DMS153 treated with DMSO at 0.1 percent for 48 hours (cell line): ENCODE measurements around the gene CACNA1H.

ENCODE experiments used
- DNase-seq: peaks from one replicate; lab custom pipeline; 2025; ENCODE audit not compliant: unreplicated experiment; lab: John Stamatoyannopoulos, UW

Gene CACNA1H

GRCh38 chr16:1152651-1153259 is at the start of gene CACNA1H:
CACNA1H (plus strand) TSS chr16:1153106; CDS start chr16:1153738, 632 bp downstream.
- no peak for DNase-seq

GRCh38 chr16:1103636-1103980 is 49.3 kb upstream of the CACNA1H start:
- DNase-seq, result no peak

- peak; percentile 31 for DNase-seq
Measured at GRCh38 chr16:1105888-1106620, 46.9 kb upstream of the CACNA1H start.

- DNase-seq, result no peak
Measured at GRCh38 chr16:1106659-1107058, 46.2 kb upstream of the CACNA1H start.

- DNase-seq, result no peak
Measured at GRCh38 chr16:1107141-1107540, 45.8 kb upstream of the CACNA1H start.

- no peak for DNase-seq
Measured at GRCh38 chr16:1107731-1108130, 45.2 kb upstream of the CACNA1H start.

- peak; percentile 25 for DNase-seq
Measured at GRCh38 chr16:1108299-1109252, 44.3 kb upstream of the CACNA1H start.

- no peak for DNase-seq
Measured at GRCh38 chr16:1109648-1110047, 43.3 kb upstream of the CACNA1H start.

GRCh38 chr16:1112506-1113184 is 40.3 kb upstream of the CACNA1H start:
- DNase-seq, result no peak

- no peak for DNase-seq
Measured at GRCh38 chr16:1113489-1113888, 39.4 kb upstream of the CACNA1H start.

GRCh38 chr16:1113889-1114526 is 38.9 kb upstream of the CACNA1H start:
- no peak for DNase-seq

GRCh38 chr16:1116693-1117077 is 36.2 kb upstream of the CACNA1H start:
- no peak for DNase-seq

GRCh38 chr16:1117176-1117900 is 35.6 kb upstream of the CACNA1H start:
- DNase-seq, result no peak

GRCh38 chr16:1117926-1118325 is 35.0 kb upstream of the CACNA1H start:
- DNase-seq, result no peak

- DNase-seq, result no peak
Measured at GRCh38 chr16:1119129-1119528, 33.8 kb upstream of the CACNA1H start.

GRCh38 chr16:1119766-1120576 is 32.9 kb upstream of the CACNA1H start:
- DNase-seq, result no peak

GRCh38 chr16:1120577-1120941 is 32.3 kb upstream of the CACNA1H start:
- no peak for DNase-seq

- no peak for DNase-seq
Measured at GRCh38 chr16:1121009-1121408, 31.9 kb upstream of the CACNA1H start.
